Stimulated activated CD4-positive, alpha-beta T cell treated with anti-CD3 and anti-CD28 coated beads, Interleukin-2, amount 100 ng/mL, for 24 hours (primary cell): ENCODE data around the gene CDH23.

Source experiments
- DNase-seq, 2 donors: peaks; one replicate each; pipeline ENCODE4 v3.0.0-alpha.2; 2020

CDH23 gene

DNA sequence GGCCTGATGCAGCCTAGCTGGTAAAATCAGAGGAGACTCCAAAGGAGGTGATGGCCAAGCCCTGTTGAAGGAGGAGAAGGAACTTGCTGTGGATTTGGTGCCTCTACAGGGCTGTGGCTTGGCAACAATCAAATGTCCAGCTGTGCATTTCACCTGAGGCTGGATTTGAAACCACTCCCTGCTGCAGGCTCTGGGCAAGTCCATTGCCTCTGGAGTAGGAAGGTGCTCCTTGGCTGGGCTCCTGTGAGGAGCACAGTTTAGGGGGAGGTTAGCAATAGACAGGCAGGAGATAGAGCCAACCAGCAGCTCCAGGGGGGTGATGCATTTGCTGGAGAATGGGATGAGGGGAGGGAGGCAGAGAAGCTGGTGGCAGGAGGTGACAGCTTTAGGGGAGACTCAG lies 26.5 kb downstream of the CDH23 start:
- DNase-seq: no peak

DNA sequence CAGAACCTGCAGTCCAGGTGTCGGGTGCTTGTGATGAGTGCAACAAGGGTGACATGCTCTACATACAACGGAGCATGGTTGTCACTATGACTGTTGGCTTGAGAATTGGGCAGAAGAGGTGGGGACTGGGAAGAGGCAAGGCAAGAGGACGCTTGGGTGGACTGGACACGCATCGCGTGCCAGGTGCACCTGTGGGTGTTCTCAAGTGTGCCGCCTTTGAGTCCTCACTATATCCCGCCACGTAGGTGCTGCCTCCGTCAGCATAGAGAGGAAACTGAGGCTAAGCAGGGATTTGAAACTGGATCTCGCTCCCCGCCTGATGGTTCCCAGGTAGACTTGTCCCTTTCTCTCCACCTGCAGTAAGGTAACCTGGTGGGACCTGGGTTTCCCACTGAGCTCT lies 27.2 kb downstream of the CDH23 start:
- no peak for DNase-seq

DNA sequence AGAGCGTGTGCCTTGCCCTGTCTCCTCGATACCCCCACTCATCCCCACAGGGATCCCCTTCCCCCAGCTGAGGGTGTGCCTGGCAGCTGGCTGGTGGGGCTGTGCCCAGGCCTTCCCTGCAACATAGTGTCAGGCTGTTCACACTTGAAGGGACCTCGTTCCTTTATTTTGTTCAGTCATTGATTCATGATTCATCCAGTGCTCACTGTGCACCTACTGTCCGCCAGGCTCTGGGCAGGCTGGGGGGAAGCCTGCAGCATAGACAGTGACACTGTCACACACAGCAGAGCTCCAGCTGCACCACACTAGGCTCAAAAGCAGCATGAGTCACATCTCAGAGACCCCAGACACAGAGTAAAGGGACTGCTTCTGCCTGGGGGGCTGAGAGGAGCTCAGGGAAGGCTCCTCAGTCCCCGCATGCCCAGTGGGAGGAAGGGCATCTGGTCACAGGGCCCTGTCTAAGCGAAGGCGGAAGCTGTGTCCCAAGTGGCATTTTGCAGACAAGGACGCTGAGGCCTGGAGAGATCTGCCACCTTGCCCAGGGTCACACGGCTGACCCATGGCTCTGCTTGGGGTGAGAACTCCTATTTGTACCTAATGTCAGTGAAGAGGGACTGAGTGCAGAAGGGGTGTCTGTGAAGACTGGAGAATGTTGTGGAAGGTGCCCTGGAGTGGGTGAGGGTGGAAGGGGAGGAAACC lies 27.9 kb downstream of the CDH23 start:
- DNase-seq: no peak

DNA sequence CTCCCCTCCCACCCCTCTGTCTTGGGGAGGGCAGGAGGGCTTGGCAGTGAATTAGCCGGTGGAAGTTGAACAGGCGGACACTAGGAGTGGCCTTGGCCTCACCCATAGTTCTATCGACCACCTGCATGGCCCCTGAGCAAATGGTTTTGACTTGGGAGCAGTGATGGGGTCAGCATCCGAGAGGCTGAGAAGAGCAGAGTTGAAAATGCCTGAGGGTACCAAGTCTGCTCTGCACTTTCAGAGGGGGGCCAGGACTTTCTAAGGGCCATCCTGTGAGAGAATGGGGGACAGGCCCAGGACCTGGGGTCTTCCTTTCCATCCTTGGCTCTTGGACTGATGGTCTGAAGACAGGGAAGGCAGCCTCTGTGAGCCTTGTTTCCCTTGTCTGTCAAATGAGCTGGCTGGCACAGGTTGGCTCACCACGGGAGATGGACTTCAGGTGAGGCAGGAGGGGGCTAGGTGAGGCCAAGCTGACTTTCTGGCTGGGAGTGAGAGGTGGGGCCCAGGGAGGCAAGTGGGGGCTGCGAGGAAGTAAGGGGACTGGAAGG lies 29.4 kb downstream of the CDH23 start:
- no peak for DNase-seq

DNA sequence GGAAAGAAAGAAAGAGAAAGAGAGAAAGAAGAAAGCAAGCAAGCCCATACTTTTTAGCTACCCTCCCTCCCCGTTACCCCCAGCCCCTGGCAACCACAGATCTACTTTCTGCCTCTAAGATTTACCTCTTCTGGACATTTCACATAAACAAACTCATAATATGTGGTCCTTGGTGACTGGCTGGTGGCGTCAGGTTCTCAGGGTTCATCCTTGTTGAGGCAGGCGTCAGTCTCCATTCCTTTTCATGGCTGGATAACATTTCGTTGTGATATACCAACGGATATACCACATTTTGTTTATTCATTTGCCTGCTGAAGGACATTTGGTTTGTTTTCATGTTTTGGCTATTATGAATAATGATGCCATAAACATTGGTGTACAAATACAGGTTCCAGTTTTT lies 30.5 kb downstream of the CDH23 start:
- DNase-seq: no peak

DNA sequence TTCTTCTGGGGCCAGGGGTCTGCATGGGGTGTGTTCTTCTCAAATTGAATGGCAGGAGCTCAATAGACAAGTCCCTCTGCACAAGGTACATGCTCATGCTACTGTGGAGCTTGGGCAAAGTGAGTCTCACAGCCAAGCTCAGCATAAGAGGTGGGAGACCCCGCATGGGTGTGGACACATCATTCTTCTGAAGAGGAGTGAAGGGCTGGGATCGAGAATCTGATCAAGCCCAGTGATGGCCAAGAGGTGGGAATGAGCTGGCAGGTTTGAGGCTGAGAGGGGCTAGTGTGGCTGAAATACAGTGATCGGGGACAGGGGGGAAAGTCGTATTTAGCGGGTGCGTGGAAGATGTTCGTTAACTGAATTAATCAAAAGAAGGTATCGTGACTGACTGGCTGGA lies 32.6 kb downstream of the CDH23 start:
- no peak for DNase-seq

DNA sequence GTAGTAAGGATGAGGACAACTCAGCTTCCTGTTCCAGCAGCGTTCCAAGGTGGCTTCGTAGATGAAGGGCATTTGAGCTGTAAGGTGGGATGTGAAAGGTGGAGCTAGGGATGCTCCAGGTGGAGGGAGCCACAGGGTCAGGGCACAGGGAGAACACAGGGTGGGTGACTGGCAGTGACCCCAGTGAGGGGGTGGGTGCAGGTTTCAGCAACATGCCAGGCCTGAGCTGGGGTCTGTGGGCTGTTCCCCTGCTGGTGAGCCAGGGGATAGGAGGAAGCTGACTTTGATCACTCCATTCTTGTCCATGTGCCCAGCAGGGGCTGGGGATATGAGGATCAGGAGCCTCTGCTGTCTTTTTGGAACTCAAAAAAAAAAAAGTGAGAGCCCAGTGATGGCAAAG lies 33.2 kb downstream of the CDH23 start:
- DNase-seq: no peak

DNA sequence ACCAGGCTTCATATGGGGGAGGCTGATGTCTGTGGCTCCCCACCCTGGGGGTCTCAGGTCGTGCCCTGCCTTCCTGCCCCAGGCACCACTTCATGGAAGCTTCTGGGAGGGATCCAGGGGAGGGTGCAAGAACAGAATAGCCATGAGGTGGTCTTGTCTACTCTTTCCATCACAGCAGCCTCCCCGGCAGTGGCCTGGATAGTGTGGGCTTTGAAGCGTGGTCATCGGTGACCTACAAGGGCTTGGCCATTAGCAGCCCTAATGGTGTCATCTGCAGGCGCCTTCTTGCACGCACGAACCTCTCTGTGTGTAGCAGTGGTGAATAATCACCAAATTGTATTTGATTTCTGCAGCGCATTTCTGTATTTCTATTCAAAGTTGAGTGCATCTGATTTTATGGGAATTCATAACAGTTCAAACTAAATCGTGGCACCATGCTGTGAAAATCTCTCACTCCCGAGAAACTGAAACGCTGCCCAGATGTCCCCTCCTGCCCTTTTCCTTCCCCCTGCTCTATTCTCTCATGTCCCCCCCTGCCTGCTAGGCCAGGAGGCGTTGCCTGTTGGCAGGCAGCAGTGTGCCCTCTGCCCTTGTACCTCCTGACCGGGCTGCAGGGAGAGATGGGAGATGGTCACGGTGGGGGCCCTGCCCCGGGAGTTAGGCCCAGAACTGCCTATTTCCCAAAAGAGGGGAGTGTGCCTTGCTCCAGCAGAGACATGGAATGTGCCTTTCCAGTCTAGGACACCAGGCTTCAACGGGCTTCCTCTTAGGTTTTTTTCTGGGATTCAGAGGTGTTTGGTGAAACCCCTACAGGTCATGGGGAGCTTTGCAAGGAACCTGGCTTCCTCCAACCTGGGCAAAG lies 34.8 kb downstream of the CDH23 start:
- no peak for DNase-seq

DNA sequence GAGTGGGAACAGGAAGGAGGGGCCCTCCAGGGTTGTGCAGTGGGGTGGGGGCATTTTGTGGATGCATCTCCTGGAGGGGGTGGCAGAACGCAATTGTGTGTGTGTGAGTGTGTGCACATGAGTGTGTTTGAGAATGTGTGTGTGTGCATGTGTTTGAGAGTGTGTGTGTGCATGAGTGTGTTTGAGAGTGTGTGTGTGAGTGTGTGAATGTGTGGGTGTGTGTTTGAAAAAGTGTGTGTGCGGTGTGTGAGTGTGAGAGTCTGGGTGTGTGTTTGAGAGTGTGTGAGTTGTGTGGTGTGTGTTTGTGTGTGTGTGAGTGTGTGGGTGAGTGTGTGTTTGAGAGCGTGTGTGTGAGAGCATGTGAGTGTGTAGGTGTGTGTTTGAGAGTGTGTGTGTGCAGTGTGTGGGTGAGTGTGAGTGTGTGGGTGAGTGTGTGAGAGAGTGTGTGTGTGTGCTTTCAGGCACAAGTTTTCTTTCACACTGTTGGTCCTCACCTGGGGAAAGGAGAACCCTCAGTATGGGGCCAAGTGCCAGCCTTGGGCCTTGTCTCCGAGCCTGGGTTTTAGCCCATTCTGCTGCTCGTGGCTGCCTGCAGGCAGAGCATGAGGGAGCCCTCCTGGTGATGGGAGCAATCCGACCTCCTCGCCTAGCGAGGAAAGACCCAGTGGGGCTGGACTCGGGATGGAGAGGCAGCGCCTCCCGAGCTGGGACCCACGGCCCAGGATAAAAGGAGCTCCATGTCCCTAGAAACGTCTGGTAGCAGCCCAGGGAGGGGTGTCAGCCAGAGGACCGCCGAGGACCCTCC lies 35.6 kb downstream of the CDH23 start:
- DNase-seq: no peak

DNA sequence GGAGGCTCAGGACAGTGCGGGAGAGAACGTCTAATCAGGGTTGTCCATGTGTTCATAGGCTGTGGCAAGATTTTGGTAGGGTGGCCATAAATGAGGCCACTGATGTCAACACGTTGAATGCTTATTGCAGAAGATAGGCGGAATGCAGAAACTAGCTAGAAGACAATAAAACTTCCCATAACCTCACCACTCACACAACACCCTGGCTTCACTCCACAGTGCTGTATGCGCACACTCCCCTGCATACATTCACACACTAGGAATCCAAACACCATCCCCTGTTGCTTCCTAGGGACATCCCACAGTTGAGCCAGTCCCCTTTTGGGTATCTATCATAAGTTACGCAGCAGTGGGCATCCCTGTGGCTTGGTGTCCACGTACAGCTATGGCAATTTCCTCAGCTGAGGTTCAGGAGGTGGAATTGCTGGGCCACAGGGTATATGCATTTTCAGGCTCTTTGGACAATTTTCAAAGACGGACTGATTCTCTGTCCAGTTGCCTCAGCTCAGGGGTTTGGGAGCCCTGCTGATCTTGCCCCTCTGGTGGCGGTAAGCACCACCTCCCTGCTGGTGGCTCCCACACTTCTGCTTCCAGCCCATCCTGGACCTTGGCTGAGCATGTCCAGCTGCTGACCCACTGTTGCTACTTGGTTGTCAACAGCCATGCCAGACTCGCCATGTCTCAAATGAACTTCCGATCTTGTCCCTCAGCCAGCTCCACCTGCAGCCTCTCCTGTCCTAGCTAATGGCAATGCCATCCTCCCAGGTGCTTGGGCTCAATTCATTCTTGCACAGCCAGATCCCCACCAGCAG lies 36.4 kb downstream of the CDH23 start:
- DNase-seq: no peak

DNA sequence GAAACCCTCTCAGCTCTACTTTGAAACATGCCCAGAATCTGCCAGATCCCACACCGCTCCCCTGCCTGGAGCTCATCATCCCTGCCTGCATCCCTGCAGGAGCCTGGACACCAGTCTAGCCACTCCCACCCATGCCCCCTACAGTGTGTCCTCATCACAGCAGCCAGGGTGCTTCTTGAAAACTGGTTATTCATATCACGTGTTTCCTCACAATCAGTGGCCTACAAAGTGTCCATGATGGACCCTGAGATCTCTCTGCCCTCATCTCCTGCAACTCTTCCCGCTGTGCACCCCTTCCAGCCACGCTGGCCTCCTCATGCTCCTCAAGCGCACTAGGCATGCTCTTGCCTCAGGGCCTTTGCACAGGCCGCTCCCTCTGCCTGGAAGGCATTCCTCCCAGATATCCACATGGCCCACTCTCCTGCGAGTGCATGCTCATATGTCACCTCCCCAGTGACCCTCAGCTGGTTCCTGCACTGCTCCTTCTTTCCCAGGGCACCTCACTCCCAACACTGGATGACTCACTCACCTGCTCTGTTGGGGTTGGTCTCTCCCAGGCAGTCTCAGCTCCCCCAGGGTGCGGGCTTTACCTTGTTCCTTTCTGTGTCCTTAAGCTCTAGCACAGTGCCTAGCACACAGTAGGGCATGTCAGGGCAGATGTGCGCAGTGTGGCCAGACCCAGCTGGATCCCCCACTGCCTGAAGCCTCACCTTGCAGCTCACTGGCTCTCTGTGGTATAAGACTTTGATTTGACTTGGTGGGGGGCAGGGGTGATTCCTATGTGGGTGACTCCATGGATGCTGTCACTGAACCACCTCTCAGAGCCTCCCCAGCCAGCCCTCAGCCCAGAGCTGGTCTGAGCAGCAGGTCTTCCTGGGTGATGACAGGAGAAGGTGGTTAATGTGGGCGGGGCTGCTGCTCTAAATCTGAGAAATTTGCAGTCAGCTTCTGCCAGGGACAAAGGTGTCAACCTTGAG lies 37.3 kb downstream of the CDH23 start:
- no peak for DNase-seq

DNA sequence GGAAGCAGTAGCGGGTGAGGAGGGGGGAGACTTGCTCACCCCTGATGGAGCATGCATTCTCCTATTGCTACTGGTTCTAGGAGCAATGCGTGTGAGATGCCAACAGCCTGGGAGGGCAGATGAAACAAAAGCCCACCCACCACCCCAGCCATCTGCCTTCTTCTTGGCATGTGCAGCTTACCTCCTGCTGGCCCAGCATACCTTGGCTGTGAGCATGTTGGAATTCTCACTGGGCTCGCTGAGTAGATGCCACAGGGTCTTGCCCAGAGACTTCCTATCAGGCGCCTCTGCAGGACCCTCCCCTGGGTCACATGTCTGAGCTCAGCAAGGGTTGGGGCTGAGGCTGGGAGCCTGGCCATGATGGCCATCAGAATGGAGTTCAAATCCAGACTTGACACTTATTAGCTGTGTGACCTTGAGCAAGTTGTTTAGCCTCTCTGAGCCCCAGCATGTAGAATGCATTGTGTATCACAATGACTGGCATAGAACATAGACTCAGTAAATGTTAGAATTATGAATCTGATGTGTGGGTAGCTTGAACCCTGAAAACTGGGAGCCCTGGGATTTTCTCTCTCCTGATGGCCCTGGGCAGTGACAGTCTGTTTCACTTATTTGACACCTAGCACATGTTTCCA lies 38.2 kb downstream of the CDH23 start:
- no peak for DNase-seq

DNA sequence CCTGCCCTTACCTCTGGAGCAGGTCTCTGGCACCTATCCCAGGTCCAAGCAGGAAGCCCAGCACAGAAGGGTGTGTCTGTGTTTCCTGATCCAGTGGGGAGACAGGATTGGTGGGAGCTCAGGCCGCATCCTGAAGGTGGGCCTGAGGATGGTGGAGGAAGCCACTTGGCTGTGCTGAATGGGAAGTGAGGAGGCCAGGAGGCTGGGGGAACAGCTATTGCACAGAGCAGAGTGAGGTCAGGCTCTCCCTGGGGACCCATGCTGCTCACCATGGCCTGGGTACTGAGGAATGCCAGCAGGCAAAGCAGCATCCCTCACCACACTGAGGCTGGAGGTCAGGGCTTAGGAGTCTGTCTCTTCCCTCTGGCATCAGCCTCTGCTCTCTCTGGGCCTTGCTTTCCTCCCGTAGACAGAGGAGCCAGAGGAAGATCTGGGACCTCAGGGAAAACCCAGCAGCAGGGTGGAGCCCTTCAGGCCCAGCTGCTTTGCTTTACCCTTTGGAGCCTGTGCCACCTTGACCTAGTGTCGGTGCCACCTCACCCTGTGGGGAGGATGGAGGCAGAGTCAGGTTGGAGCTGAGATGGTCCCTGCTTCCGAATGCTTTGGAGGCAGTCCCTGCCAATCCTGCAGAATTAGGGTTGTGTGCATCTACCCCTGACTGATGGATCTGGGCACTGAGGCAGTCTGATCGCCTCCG lies 39.0 kb downstream of the CDH23 start:
- DNase-seq: no peak

DNA sequence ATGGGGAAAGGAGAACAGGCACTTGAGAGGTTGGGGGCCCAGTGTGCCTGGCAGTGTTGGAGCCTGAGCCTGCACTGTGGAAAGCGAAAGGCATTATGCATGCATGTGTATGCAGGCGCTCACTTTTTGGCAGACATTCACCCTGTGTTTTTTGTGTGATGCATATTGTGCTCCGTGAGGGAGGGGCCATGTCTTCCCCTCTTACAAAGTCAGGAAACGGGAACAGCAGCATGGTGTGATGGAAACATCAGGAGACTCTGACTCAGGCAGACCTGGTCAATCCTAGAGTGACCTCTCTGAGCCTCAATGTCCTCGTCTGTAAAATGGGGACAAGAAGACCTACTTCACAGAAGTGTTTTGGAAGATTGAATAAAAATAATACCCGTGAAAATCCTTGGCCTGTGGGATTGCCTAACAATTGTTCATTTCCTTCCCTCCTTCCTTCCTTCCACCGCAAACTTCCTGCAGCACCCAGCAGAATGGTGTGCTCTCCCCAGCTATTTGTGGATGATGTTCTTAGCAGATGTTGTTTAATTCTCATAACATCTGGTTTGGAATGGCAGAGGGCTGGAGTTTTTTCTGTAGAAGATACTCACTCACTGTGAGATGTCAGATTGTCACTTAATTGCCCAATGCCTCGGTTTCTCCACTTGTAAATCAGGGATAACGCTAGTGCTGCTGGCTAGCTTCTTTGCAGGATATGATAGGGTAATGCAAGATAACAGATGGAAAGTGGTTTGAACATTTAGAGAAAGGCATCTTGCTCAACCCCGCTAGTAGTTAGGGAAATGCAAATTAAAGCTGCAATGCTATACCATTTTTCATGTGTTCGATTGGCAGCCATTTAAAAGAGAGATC lies 39.8 kb downstream of the CDH23 start:
- no peak for DNase-seq

DNA sequence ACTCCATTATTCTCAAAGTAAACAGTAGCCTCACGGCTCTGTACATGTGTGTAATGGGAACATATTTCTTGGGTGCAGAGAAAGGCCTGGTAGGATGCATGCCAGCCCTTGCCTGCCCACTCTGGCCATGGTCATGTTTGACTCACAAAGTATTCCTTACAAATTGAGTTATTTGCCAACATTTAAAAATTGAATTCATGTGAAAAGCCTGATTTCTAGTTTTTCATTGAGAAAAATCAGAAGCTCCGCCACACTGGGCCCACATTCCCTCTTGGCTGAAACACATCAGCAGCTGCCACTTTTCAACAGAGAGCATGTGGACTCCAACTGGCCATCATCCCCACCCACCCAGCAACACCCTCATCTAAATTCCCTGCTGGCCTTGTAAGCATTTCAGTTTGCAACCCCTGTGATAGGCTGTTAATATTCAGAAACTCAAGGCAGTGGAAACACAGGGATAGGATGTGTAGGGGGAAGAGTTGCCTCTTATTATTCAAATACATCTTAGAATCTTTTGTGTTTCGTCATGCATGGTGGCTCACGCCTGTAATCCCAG lies 40.9 kb downstream of the CDH23 start:
- DNase-seq: no peak

DNA sequence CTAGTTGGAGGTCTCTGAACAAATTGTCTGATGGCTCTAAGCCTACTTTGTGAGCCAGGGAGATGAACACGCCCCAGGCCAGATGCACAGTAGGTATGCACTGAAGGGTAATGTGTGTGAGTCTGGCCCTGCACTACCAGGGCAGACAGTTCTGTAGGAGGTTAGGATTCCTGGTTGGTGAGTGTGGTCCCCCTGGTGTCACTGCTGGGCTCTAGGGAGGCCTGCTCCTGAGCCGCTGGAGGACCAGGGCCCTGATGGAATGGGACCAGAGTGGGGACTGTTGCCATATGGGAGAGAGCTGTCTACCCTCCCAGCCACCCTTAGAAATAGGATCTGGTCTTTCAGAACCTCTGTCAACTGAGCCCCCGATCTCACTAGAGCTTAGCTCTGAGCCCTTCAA lies 42.0 kb downstream of the CDH23 start:
- no peak for DNase-seq

DNA sequence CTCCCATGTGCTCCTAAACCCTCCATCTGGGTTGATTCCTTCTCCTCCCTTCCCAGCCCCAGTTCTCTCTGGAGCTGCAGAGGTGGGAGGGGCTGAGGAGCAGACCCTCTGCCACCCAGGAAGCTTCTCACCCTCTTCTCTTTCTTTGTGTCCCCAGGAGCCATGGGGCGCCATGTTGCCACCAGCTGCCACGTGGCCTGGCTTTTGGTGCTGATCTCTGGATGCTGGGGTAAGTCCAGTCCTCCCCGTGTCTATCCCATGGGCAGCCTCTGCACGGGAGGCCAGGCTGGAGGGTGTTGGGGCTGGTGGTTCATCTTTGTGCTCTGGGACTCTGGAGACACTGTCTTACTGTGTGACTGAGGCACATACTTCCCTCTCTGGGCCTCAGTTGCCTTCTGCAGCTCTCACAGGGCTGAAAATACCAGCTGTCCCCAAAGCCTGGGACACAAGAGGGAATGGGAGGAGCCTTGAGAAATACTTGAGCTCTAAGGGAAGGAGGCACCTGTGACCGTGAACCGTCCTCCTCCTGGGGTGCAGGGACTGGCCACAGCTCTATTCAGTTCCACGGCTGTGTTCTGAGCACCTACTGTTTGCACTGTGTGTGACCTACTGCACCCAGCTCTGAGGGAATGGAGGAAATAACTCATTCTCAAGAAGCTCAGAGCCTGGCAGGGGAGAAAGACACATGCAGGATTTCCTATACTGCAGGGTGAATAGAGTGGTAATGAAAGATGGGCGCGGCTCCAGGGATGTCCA lies 43.1 kb downstream of the CDH23 start:
- no peak for DNase-seq

DNA sequence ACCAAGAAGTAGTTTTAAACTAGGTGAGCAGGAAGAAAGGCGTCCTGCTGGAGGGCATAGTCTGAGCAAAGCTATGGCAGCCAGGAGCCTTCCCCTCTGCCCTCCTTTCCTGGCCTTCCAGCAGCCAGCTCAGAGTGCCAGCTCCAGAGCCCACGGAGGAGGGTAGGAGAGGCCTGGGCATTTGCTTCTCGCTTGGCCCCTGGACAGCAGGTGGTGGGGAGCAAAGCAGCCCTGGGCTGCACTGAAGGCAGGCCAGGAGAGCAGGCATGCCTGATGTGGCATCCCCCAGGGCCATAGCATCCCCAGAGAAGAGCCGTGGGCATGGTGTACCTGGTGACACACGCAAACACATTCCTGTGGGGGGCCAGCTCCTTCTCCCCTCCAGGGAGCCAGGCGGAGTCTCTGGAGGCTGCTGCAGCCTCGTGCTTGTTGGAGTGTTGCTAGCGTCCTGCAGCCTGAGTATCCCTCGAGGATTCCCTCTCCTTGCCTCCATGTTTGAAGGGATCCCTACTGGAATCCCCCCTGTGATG lies 43.9 kb downstream of the CDH23 start:
- no peak for DNase-seq
